GM18507 (cell line): Measurements from ENCODE around the gene SDK2.
A peak's percentile ranks its signal among the peaks of the same experiment; 100 is the strongest.

ENCODE experiments used
- DNase-seq: peaks from one replicate; pipeline ENCODE4 v3.0.0; 2011; ENCODE audit warnings: low read depth; ENCODE audit not compliant: insufficient read length; ENCODE audit errors: extremely low spot score
- FAIRE-seq: peaks from 2 replicates; lab custom pipeline; 2011; peaks lifted over from hg19 to GRCh38; lab: Jason Lieb, UNC

Gene SDK2

GRCh38 chr17:73644145-73645049 lies at the start of gene SDK2:
SDK2 (minus strand) TSS chr17:73644445; CDS start chr17:73644088, 357 bp downstream.
- no peak for FAIRE-seq

GRCh38 chr17:73693071-73693470 lies 48.8 kb upstream of the SDK2 start:
- DNase-seq (no peak), FAIRE-seq (no peak)

More at GRCh38 chr17:73644145-73645049, at the start of gene SDK2:
- no peak for DNase-seq

GRCh38 chr17:73691321-73691766 lies 47.1 kb upstream of the SDK2 start:
- no peak for FAIRE-seq
- no peak for DNase-seq

GRCh38 chr17:73690676-73691075 lies 46.4 kb upstream of the SDK2 start:
- DNase-seq: no peak

GRCh38 chr17:73689596-73690275 lies 45.5 kb upstream of the SDK2 start:
- DNase-seq (no peak), FAIRE-seq (no peak)

More at GRCh38 chr17:73690676-73691075, 46.4 kb upstream of the SDK2 start:
- no peak for FAIRE-seq

- FAIRE-seq (no peak), DNase-seq (no peak)
These were observed 42.7 kb upstream of the SDK2 start for GRCh38 chr17:73686961-73687360.

GRCh38 chr17:73686126-73686525 lies 41.9 kb upstream of the SDK2 start:
- no peak for DNase-seq
- no peak for FAIRE-seq

- no peak for DNase-seq
- no peak for FAIRE-seq
These were observed 39.9 kb upstream of the SDK2 start for GRCh38 chr17:73684183-73684582.

GRCh38 chr17:73683771-73684170 lies 39.5 kb upstream of the SDK2 start:
- no peak for FAIRE-seq
- no peak for DNase-seq

GRCh38 chr17:73681946-73682345 lies 37.7 kb upstream of the SDK2 start:
- no peak for FAIRE-seq

GRCh38 chr17:73679476-73679875 lies 35.2 kb upstream of the SDK2 start:
- FAIRE-seq: no peak
- no peak for DNase-seq

More at GRCh38 chr17:73681946-73682345, 37.7 kb upstream of the SDK2 start:
- no peak for DNase-seq

GRCh38 chr17:73678999-73679398 lies 34.8 kb upstream of the SDK2 start:
- no peak for FAIRE-seq
- DNase-seq: no peak

GRCh38 chr17:73669771-73670170 lies 25.5 kb upstream of the SDK2 start:
- DNase-seq (no peak), FAIRE-seq (no peak)

- DNase-seq (no peak), FAIRE-seq (no peak)
These were observed 23.1 kb upstream of the SDK2 start for GRCh38 chr17:73667181-73667959.

GRCh38 chr17:73663614-73664013 lies 19.4 kb upstream of the SDK2 start:
- FAIRE-seq: no peak
- DNase-seq: no peak

GRCh38 chr17:73660366-73660765 lies 16.1 kb upstream of the SDK2 start:
- DNase-seq: no peak
- FAIRE-seq: no peak

GRCh38 chr17:73658821-73659515 lies 14.7 kb upstream of the SDK2 start:
- DNase-seq: no peak
- FAIRE-seq: no peak

- FAIRE-seq (peak; percentile 24), DNase-seq (no peak)
These were observed 13.3 kb upstream of the SDK2 start for GRCh38 chr17:73657473-73658116.

GRCh38 chr17:73654241-73654640 lies 10.0 kb upstream of the SDK2 start:
- no peak for DNase-seq
- FAIRE-seq: no peak
